Measurements from ENCODE around the gene GABRA5.
"Not testable (repeated sequence)": the region's sequence is repeated elsewhere in the genome, so short reads cannot be mapped to it uniquely, and the experiment has no call there.

GRCh38 chr15:26895346-26895745, 28.5 kb downstream of the GABRA5 start:
- TF ChIP-seq CTCF (conservative IDR thresholded peaks at IDR 0.05); EZH2 (IDR thresholded peaks at IDR 0.05; ENCODE audit: low read depth): not testable (repeated sequence)
